ENCODE data around the gene FLT3LG.

FLT3LG gene

GRCh38 chr19:49512970-49513745 lies 39.1 kb downstream of the FLT3LG start:
- DNase-seq (ENCODE audit: low read depth, low spot score): peak; percentile 55

GRCh38 chr19:49513746-49514118 lies 39.7 kb downstream of the FLT3LG start:
- no peak for DNase-seq (ENCODE audit: low read depth, low spot score)

GRCh38 chr19:49514151-49514550 lies 40.1 kb downstream of the FLT3LG start:
- no peak for DNase-seq (ENCODE audit: low read depth, low spot score)

DNA sequence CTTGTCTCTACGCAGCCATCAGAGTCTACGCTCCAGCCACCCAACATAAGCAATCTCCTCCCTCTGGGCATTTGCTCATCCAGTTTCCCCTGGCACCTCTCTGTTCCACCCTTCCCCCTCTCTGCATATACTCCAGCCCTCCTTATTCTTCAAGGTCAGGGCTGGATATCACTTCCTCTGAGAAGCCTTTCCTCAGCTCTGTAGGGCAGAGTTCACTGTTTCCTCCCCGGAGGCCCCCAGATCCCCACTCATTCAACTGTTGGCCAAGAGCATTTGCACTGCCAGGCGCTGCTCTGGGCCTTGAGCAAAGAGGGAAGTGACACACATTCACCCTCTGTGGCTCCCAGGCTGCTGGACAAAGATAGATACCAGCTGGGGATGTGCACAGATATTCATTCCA lies 41.8 kb downstream of the FLT3LG start:
- DNase-seq (ENCODE audit: low read depth, low spot score): no peak

- no peak for DNase-seq (ENCODE audit: low read depth, low spot score)
Observed at GRCh38 chr19:49518033-49518432, 44.0 kb downstream of the FLT3LG start.

DNA sequence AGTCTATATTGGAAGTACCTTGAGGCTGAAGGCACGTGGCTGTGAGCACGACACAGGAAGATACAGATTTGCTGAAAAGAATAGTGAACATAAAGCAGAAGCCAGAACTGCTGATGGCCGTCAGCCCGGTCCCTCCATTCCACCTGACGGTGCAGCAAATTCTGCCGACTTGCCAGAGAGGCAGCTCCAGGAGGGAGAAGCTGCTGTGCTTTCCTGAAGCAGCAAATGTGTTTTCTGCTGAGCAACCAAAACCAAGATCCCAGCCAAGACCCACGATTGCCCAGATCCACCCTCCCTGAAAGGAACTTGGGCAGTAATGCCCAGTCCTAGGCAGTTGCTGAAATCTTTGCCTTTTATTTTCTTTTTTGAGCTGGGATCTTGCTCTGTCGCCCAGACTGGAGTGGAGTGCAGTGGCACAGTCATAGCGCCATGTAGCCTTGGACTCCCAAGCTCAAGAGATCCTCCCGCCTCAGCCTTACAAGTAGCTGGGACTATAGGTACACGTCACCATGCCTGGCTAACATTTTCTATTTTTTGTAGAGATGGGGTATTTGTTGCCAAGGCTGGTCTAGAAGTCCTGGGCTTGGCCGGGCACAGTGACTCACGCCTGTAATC lies 46.8 kb downstream of the FLT3LG start:
- no peak for DNase-seq (ENCODE audit: low read depth, low spot score)

GRCh38 chr19:49524812-49525455 lies 50.9 kb downstream of the FLT3LG start:
- DNase-seq (ENCODE audit: low read depth, low spot score): no peak

DNA sequence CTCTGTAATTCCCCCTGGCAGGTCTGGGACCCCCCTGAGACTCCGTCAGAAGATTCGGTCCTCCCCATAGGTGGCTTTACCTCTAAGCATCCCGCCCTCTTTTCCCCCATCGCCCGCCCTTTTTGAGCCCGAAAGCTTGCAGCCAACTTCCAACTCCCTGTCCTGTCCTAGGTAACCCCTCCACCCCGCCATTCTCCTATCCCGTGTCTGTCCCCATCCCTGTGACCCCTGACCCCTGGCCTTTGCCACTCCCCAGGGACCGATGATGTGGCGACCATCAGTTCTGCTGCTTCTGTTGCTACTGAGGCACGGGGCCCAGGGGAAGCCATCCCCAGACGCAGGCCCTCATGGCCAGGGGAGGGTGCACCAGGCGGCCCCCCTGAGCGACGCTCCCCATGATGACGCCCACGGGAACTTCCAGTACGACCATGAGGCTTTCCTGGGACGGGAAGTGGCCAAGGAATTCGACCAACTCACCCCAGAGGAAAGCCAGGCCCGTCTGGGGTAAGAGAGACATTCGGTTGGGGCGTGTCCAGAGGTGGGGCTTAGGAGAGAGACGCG lies 54.3 kb downstream of the FLT3LG start:
- peak; percentile 24 for DNase-seq (ENCODE audit: low read depth, low spot score)

GRCh38 chr19:49530708-49531107 lies 56.7 kb downstream of the FLT3LG start:
- DNase-seq (ENCODE audit: low read depth, low spot score): no peak

DNA sequence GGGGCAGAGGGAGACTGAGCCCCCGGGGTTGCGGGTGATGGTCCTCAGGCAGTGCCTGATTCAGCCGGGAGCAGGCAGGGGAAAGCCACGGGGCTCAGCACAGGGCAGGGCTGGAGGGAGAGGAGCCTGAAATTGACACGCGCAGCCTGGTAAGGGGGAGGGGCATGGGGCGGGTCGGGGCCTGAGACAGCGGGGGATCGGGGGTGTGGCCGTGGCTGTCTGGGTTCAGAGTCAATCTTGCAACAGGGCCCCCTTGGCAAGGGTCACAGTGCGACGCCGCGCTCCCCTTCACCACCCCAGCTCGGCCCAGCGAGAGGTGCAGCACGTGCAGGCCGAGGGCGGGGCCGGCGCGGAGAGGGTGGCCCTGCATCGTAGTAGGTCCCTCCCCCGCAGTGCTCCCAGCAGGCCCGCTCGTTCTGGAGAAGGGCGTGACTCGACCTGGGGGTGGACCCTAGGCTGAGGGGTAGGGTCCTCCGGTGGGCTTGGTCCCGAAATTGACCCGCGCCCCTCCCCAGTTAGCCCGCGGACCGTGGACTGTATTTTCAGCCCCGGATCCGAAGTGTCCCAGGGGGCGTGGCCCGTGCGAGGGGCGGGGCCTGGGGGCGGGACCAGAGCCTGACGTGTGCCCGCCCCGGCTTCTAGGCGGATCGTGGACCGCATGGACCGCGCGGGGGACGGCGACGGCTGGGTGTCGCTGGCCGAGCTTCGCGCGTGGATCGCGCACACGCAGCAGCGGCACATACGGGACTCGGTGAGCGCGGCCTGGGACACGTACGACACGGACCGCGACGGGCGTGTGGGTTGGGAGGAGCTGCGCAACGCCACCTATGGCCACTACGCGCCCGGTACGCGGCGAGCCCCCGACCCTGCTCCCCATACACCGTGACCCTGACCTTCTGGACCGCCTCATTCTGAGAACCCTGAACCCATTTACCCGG lies 59.8 kb downstream of the FLT3LG start:
- DNase-seq (ENCODE audit: low read depth, low spot score): peak; percentile 81

DNA sequence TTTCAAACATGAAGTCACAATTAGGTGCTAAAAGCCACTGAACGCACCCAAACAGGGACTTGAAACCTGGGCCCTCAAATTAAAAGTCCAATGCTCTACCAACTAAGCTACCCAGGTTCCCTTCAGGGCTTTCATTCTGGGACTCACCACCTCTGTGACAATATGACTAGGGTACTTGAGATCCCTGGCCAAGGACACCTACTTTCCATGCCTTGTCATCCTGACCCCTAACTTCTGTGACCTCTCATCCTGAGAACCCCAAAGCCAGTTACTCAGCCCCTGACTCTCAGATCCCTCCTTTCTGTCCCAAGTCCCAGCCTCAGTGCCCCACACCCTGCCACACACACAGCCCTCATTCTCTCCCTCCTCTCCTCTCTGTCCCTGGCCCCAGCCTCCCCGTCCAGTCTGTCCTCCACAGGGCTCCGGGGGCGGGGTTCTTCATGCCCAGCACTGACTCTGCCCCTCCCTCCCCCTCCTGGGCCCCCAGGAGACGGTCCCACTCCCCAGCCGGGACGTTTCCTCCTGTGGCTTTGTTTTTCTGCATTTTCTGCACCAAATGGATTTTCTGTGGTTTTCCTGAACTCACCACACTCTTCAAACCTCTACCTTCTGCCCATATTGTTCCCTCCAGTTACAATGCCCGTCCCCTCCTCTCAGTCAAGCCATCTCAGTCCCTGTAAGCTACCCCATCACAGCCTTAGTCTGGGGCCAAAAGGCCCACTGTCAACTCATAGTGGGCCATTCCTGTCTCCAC lies 60.8 kb downstream of the FLT3LG start:
- DNase-seq (ENCODE audit: low read depth, low spot score): no peak

All from astrocyte of the hippocampus (primary cell).